HCT116 (cell line): ENCODE results near the gene CRYBA4. TPM values are rescaled to one million over a fixed set of nuclear protein-coding genes. Genes with fewer than 3 reads are reported as not detected.

Experiments
- ATAC-seq: fragments of 200-7000 bp; cut with Tn5 transposase; 2 replicates; pipeline ENCODE4 v1.9.1; 2020; ENCODE audit warnings: mild to moderate bottlenecking, moderate library complexity
- BruUV-seq: library from RNA; stranded (reverse); fragments of 400-500 nt; replicated peaks from 2 replicates; lab custom pipeline; 2021; lab: Mats Ljungman, UMichigan
- CTCF ChIA-PET: fragments of 300-600 bp; sonication (Branson Sonifier 250); formaldehyde crosslinking; loops from one replicate; lab custom pipeline; 2021; ENCODE audit warnings: antibody characterized with exemption; lab: Charles Lee
- POLR2A ChIA-PET: fragments of 300-600, 350-600 bp; sonication (Branson Sonifier 250); formaldehyde crosslinking; loops from one replicate; lab custom pipeline; 2021; ENCODE audit warnings: antibody characterized with exemption; lab: Charles Lee
- RAD21 ChIA-PET, 2 experiments: fragments of 300-600 bp; sonication (Branson Sonifier 250); formaldehyde crosslinking; loops; one replicate each; lab custom pipeline; 2023; ENCODE audit warnings: low total read pairs in 2 of 2; ENCODE audit not compliant: uncharacterized antibody in 2 of 2, unreplicated experiment in 2 of 2, low non-redundant PET in 1 of 2; lab: Charles Lee
- DNase-seq: peaks from one replicate; pipeline ENCODE4 v3.0.0-alpha.2; 2010; ENCODE audit warnings: low read depth, low spot score
- H2AFZ ChIP-seq: fragments of 200-600 bp; shearing (Covaris generic), sonication (generic); 2 replicates; pipeline ENCODE4 v1.6.1; 2017; ENCODE audit warnings: low read depth, mixed run types, mixed read lengths, antibody characterized with exemption, low read length; ENCODE audit not compliant: poor library complexity, severe bottlenecking
- H3K27ac ChIP-seq: 2 replicates; pipeline ENCODE4 v1.5.1; 2012; ENCODE audit warnings: low read depth, low read length
- H3K27me3 ChIP-seq: fragments of 200-600 bp; sonication (generic); 2 replicates; pipeline ENCODE4 v1.6.1; 2016; ENCODE audit warnings: mixed run types, low read length, mixed read lengths; ENCODE audit not compliant: insufficient read depth
- H3K36me3 ChIP-seq, 2 experiments: fragments of 200-500 bp in 1 of 2; fragments of 200-600 bp in 1 of 2; sonication (Bioruptor generic) in 1 of 2; sonication (generic) in 1 of 2; 2 replicates each; pipeline versions ENCODE4 v1.5.1 to v1.6.1; 2014 to 2016; ENCODE audit warnings: low read length in 2 of 2, inconsistent platforms in 1 of 2, mixed read lengths in 1 of 2, mixed run types in 1 of 2; ENCODE audit not compliant: insufficient read depth in 2 of 2, control insufficient read depth in 1 of 2
- H3K4me1 ChIP-seq, 2 experiments: fragments of 200-600 bp in 1 of 2; sonication (generic) in 1 of 2; 2 replicates each; pipeline versions ENCODE4 v1.5.1 to v1.6.1; 2012 to 2017; ENCODE audit warnings: low read length in 2 of 2, inconsistent platforms in 1 of 2, mild to moderate bottlenecking in 1 of 2, mixed read lengths in 1 of 2, mixed run types in 1 of 2, moderate library complexity in 1 of 2; ENCODE audit not compliant: insufficient read depth in 2 of 2, control insufficient read depth in 1 of 2
- H3K4me2 ChIP-seq: fragments of 200-600 bp; sonication (generic); 2 replicates; pipeline ENCODE4 v1.6.1; 2017; ENCODE audit warnings: mixed run types, low read length, mixed read lengths
- H3K4me3 ChIP-seq, 2 experiments: fragments of 200-600 bp in 1 of 2; sonication (generic) in 1 of 2; replicated peaks in 1 of 2; 2 replicates each; pipeline ENCODE4 v1.5.1; 2011 to 2016; ENCODE audit warnings: low read length in 2 of 2, control low read depth in 1 of 2, low read depth in 1 of 2, mild to moderate bottlenecking in 1 of 2, mixed read lengths in 1 of 2, mixed run types in 1 of 2
- H3K79me2 ChIP-seq: fragments of 200-600 bp; sonication (generic); 2 replicates; pipeline ENCODE4 v1.6.1; 2017; ENCODE audit warnings: mild to moderate bottlenecking, mixed run types, low read length, moderate library complexity, mixed read lengths; ENCODE audit not compliant: insufficient read depth
- H3K9ac ChIP-seq: fragments of 200-600 bp; sonication (generic); 2 replicates; pipeline ENCODE4 v1.6.1; 2016; ENCODE audit warnings: low read length, mixed read lengths
- H3K9me2 ChIP-seq: fragments of 200-600 bp; sonication (generic), shearing (Covaris generic); 2 replicates; pipeline ENCODE4 v1.6.1; 2017; ENCODE audit warnings: mixed run types, mild to moderate bottlenecking, moderate library complexity; ENCODE audit not compliant: insufficient read depth
- H3K9me3 ChIP-seq, 2 experiments: fragments of 200-500 bp in 1 of 2; fragments of 200-600 bp in 1 of 2; sonication (Bioruptor generic) in 1 of 2; sonication (generic) in 1 of 2; 2 replicates each; pipeline ENCODE4 v1.6.1; 2014 to 2017; ENCODE audit warnings: low read length in 2 of 2, mixed read lengths in 2 of 2, inconsistent platforms in 1 of 2, low read depth in 1 of 2, mild to moderate bottlenecking in 1 of 2, mixed run types in 1 of 2, moderate library complexity in 1 of 2; ENCODE audit not compliant: control insufficient read depth in 1 of 2, insufficient read depth in 1 of 2
- H4K20me1 ChIP-seq: fragments of 200-600 bp; sonication (generic), shearing (Covaris generic); 2 replicates; pipeline ENCODE4 v1.6.1; 2017; ENCODE audit warnings: mixed run types, mild to moderate bottlenecking, moderate library complexity; ENCODE audit not compliant: insufficient read depth
- CBX3 ChIP-seq: IDR thresholded peaks from 2 replicates; pipeline ENCODE4 v1.6.1; 2012; ENCODE audit warnings: low read depth
- CEBPB ChIP-seq: IDR thresholded peaks from 2 replicates; pipeline ENCODE4 v1.6.1; 2012; ENCODE audit warnings: low read depth
- ELF1 ChIP-seq: IDR thresholded peaks from 2 replicates; pipeline ENCODE4 v1.6.1; 2012; ENCODE audit warnings: low read depth, borderline replicate concordance
- EZH2phosphoT487 ChIP-seq: fragments of 200-600 bp; IDR thresholded peaks from 2 replicates; pipeline ENCODE4 v1.6.1; 2018; ENCODE audit warnings: antibody characterized with exemption, borderline replicate concordance
- POLR2A ChIP-seq: IDR thresholded peaks from 2 replicates; pipeline ENCODE4 v1.7.0; 2011; ENCODE audit warnings: borderline replicate concordance; ENCODE audit not compliant: insufficient read depth, insufficient read length; ENCODE audit errors: extremely low read depth
- POLR2AphosphoS5 ChIP-seq: IDR thresholded peaks from 2 replicates; pipeline ENCODE4 v1.6.1; 2011; ENCODE audit warnings: mild to moderate bottlenecking, low read depth, low read length, moderate library complexity
- SIN3A ChIP-seq: IDR thresholded peaks from 2 replicates; pipeline ENCODE4 v1.6.1; 2012; ENCODE audit warnings: low read depth
- SP1 ChIP-seq: IDR thresholded peaks from 2 replicates; pipeline ENCODE4 v1.6.1; 2012; ENCODE audit warnings: low read depth
- SRF ChIP-seq: IDR thresholded peaks from 2 replicates; pipeline ENCODE4 v1.6.1; 2012; ENCODE audit warnings: low read depth
- TCF7L2 ChIP-seq: IDR thresholded peaks from 2 replicates; pipeline ENCODE4 v1.7.0; 2011; ENCODE audit warnings: borderline replicate concordance, inconsistent platforms; ENCODE audit not compliant: insufficient read depth, insufficient read length; ENCODE audit errors: extremely low read depth
- ZNF274 ChIP-seq: fragments of 200-500 bp; sonication (Bioruptor generic); IDR thresholded peaks from 2 replicates; pipeline ENCODE4 v1.6.1; 2014; ENCODE audit warnings: mild to moderate bottlenecking, low read depth, low read length, inconsistent platforms
- intact Hi-C: fragments of 100-400 bp; cut with micrococcal nuclease; formaldehyde crosslinking; loops from 2 replicates; pipeline ENCODE4 v1.10.0; 2022
- total RNA-seq: library from RNA; stranded (reverse); gene quantifications from one replicate; pipeline ENCODE4 v1.2.1, GENCODE V29; 2021; ENCODE audit not compliant: unreplicated experiment
- TF ChIP-seq, protein P1 (sequence below): IDR thresholded peaks from 2 replicates; pipeline ENCODE4 v1.6.1; 2012
- TF ChIP-seq, protein P2 (sequence below): IDR thresholded peaks from 2 replicates; pipeline ENCODE4 v1.6.1; 2012
- TF ChIP-seq, protein P3 (sequence below): IDR thresholded peaks from 2 replicates; pipeline ENCODE4 v1.6.1; 2012; ENCODE audit warnings: low read depth
- TF ChIP-seq, protein P4 (sequence below), 3 experiments: fragments of 200-600 bp in 1 of 3; sonication (generic) in 1 of 3; IDR thresholded peaks in 2 of 3; conservative IDR thresholded peaks in 1 of 3; 2 replicates each; pipeline ENCODE4 v1.5.1; 2012 to 2017; ENCODE audit warnings: low read depth in 2 of 3, low read length in 2 of 3, antibody characterized with exemption in 1 of 3, borderline replicate concordance in 1 of 3, control low read depth in 1 of 3, mild to moderate bottlenecking in 1 of 3, mixed read lengths in 1 of 3, mixed run types in 1 of 3, moderate library complexity in 1 of 3; ENCODE audit not compliant: insufficient read depth in 1 of 3
- TF ChIP-seq, protein P5 (sequence below): IDR thresholded peaks from 2 replicates; pipeline ENCODE4 v1.6.1; 2011; ENCODE audit warnings: mild to moderate bottlenecking, low read length, moderate library complexity; ENCODE audit not compliant: insufficient replicate concordance; ENCODE audit errors: extremely low read depth

Gene CRYBA4
- total RNA-seq, 1 experiment from 2014 or later: not detected

DNA sequence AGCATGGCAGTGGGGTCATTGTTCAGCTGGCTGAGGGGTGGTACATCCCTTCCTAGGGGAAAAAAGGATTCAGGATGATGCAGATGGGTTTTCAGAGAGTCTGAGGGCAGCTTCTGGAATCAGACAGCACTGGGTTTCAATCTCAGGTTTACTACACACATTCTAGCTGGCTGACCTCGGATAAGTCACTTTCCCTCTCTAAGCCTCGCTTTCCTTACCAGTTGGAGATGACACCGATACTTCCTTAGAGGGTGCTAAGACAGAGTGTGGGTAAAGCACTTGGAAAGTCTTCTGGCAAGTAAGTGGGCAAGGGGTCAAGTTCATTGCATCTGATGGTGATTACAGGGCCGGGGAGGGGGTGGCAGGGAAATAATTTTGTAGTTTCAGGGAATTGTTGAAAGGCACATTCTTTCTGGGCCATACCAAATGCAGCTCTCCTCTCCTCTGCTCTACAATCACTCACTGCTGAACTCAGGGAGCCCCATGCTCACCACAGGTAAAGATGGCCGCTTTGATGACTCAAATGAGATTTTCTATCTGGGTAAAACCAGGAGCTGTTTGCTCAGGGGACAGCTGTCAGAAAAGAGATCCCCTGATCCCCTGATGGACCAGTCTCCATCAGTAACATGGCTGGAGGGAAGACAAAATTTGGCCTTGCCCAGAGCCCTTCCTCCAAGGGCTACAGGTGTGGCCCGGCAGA lies 29.1 kb downstream of the CRYBA4 start:
- TF ChIP-seq, protein P1, sequence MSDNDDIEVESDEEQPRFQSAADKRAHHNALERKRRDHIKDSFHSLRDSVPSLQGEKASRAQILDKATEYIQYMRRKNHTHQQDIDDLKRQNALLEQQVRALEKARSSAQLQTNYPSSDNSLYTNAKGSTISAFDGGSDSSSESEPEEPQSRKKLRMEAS: no peak
- TF ChIP-seq, protein P2, sequence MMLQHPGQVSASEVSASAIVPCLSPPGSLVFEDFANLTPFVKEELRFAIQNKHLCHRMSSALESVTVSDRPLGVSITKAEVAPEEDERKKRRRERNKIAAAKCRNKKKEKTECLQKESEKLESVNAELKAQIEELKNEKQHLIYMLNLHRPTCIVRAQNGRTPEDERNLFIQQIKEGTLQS: no peak
- TF ChIP-seq CBX3 (no peak), EZH2phosphoT487 (no peak), POLR2A (no peak), TCF7L2 (no peak), ZNF274 (no peak), ELF1 (no peak), SP1 (no peak), CEBPB (no peak), SIN3A (no peak), SRF (no peak), POLR2AphosphoS5 (no peak)
- TF ChIP-seq, protein P3, sequence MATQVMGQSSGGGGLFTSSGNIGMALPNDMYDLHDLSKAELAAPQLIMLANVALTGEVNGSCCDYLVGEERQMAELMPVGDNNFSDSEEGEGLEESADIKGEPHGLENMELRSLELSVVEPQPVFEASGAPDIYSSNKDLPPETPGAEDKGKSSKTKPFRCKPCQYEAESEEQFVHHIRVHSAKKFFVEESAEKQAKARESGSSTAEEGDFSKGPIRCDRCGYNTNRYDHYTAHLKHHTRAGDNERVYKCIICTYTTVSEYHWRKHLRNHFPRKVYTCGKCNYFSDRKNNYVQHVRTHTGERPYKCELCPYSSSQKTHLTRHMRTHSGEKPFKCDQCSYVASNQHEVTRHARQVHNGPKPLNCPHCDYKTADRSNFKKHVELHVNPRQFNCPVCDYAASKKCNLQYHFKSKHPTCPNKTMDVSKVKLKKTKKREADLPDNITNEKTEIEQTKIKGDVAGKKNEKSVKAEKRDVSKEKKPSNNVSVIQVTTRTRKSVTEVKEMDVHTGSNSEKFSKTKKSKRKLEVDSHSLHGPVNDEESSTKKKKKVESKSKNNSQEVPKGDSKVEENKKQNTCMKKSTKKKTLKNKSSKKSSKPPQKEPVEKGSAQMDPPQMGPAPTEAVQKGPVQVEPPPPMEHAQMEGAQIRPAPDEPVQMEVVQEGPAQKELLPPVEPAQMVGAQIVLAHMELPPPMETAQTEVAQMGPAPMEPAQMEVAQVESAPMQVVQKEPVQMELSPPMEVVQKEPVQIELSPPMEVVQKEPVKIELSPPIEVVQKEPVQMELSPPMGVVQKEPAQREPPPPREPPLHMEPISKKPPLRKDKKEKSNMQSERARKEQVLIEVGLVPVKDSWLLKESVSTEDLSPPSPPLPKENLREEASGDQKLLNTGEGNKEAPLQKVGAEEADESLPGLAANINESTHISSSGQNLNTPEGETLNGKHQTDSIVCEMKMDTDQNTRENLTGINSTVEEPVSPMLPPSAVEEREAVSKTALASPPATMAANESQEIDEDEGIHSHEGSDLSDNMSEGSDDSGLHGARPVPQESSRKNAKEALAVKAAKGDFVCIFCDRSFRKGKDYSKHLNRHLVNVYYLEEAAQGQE: no peak
- TF ChIP-seq, protein P4, sequence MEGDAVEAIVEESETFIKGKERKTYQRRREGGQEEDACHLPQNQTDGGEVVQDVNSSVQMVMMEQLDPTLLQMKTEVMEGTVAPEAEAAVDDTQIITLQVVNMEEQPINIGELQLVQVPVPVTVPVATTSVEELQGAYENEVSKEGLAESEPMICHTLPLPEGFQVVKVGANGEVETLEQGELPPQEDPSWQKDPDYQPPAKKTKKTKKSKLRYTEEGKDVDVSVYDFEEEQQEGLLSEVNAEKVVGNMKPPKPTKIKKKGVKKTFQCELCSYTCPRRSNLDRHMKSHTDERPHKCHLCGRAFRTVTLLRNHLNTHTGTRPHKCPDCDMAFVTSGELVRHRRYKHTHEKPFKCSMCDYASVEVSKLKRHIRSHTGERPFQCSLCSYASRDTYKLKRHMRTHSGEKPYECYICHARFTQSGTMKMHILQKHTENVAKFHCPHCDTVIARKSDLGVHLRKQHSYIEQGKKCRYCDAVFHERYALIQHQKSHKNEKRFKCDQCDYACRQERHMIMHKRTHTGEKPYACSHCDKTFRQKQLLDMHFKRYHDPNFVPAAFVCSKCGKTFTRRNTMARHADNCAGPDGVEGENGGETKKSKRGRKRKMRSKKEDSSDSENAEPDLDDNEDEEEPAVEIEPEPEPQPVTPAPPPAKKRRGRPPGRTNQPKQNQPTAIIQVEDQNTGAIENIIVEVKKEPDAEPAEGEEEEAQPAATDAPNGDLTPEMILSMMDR (IDR thresholded peaks at IDR 0.05 in 2 of 3, conservative IDR thresholded peaks at IDR 0.05 in 1 of 3; ENCODE audit: borderline replicate concordance in 1 of 3, insufficient read depth in 1 of 3, low read depth in 2 of 3, low read length in 2 of 3): no peak
- TF ChIP-seq, protein P5, sequence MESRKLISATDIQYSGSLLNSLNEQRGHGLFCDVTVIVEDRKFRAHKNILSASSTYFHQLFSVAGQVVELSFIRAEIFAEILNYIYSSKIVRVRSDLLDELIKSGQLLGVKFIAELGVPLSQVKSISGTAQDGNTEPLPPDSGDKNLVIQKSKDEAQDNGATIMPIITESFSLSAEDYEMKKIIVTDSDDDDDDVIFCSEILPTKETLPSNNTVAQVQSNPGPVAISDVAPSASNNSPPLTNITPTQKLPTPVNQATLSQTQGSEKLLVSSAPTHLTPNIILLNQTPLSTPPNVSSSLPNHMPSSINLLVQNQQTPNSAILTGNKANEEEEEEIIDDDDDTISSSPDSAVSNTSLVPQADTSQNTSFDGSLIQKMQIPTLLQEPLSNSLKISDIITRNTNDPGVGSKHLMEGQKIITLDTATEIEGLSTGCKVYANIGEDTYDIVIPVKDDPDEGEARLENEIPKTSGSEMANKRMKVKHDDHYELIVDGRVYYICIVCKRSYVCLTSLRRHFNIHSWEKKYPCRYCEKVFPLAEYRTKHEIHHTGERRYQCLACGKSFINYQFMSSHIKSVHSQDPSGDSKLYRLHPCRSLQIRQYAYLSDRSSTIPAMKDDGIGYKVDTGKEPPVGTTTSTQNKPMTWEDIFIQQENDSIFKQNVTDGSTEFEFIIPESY: no peak
- TF ChIP-seq, all 23 proteins: peak for 0
- no peaks in the 10 kb centered on the region for H3K4me1 ChIP-seq
- POLR2A ChIA-PET: no interaction called here
- intact Hi-C loops: no loop called here
- RAD21 ChIA-PET: no interaction called here
- no peak overlapping the region for H3K9ac ChIP-seq
- H3K9me3 ChIP-seq: no peaks in the 10 kb centered on the region
- no peak overlapping the region for H3K27ac ChIP-seq
- no peaks in the 10 kb centered on the region for H3K9me2 ChIP-seq
- CTCF ChIA-PET: interaction anchor here (1.6 kb wide), 1 partner anchor 14 kb away, joined by 5 read pairs; no protein-coding TSS in a partner anchor
- no peak for ATAC-seq
- no peaks in the 10 kb centered on the region for H4K20me1 ChIP-seq
- H2AFZ ChIP-seq: no peak overlapping the region
- BruUV-seq: no TSS peak
- peaks cover 9% of the 10 kb centered on the region; the same call in 1 of the 2 replicates for H3K27me3 ChIP-seq
- H3K4me3 ChIP-seq: no peak overlapping the region
- no peak overlapping the region for H3K4me2 ChIP-seq
- no peaks in the 10 kb centered on the region for H3K79me2 ChIP-seq
- no peak for DNase-seq
- H3K36me3 ChIP-seq: no peaks in the 10 kb centered on the region
